CD1c-positive myeloid dendritic cell (primary cell): ENCODE measurements around the gene PPIF.
A peak's percentile ranks its signal among the peaks of the same experiment; 100 is the strongest.

Experiments used
- DNase-seq: peaks from one replicate; pipeline ENCODE4 v3.0.0-alpha.2; 2016; ENCODE audit errors: extremely low spot score

Gene PPIF

GRCh38 chr10:79347226-79347893 lies at the start of gene PPIF:
PPIF (plus strand) TSS chr10:79347469; CDS start chr10:79347549, 80 bp downstream.
- DNase-seq = peak; percentile 97

GRCh38 chr10:79298403-79299244 lies 48.6 kb upstream of the PPIF start:
- DNase-seq = peak; percentile 75

GRCh38 chr10:79299397-79300241 lies 47.6 kb upstream of the PPIF start:
- DNase-seq = no peak

- no peak for DNase-seq
Observed at GRCh38 chr10:79300711-79301110, 46.6 kb upstream of the PPIF start.

GRCh38 chr10:79301754-79302530 lies 45.3 kb upstream of the PPIF start:
- no peak for DNase-seq

GRCh38 chr10:79303631-79304478 lies 43.4 kb upstream of the PPIF start:
- DNase-seq = no peak

GRCh38 chr10:79304479-79305087 lies 42.7 kb upstream of the PPIF start:
- DNase-seq = no peak

GRCh38 chr10:79305515-79305914 lies 41.8 kb upstream of the PPIF start:
- no peak for DNase-seq

GRCh38 chr10:79305988-79306387 lies 41.3 kb upstream of the PPIF start:
- DNase-seq = no peak

GRCh38 chr10:79306644-79307220 lies 40.5 kb upstream of the PPIF start:
- DNase-seq = no peak

GRCh38 chr10:79308016-79308415 lies 39.3 kb upstream of the PPIF start:
- DNase-seq = no peak

- DNase-seq = no peak
Observed at GRCh38 chr10:79308969-79309665, 38.2 kb upstream of the PPIF start.

- no peak for DNase-seq
Observed at GRCh38 chr10:79310200-79310865, 36.9 kb upstream of the PPIF start.

GRCh38 chr10:79310911-79311573 lies 36.2 kb upstream of the PPIF start:
- DNase-seq = no peak

- no peak for DNase-seq
Observed at GRCh38 chr10:79311581-79312407, 35.5 kb upstream of the PPIF start.

- no peak for DNase-seq
Observed at GRCh38 chr10:79312601-79313187, 34.6 kb upstream of the PPIF start.

GRCh38 chr10:79313320-79313719 lies 33.9 kb upstream of the PPIF start:
- DNase-seq = no peak
